ENCODE results near the gene TSEN54. TPM values are rescaled to one million over a fixed set of nuclear protein-coding genes. Genes with fewer than 3 reads are reported as not detected.

Gene TSEN54
- total RNA-seq (2021; ENCODE audit: unreplicated experiment) (78.7 TPM), Bru-seq, nascent RNA (percentile 65 among the genes with signal in this experiment), BruChase-seq, experiment 1, labeled RNA remaining after a 2-hour chase (percentile 79 among the genes with signal in this experiment), BruChase-seq, experiment 2, labeled RNA remaining after a 6-hour chase (percentile 77 among the genes with signal in this experiment)
- polyA plus RNA-seq (2012; ENCODE audit: insufficient read length) = 50.8 TPM
- long read RNA-seq, transcript TSEN54-201 (11 exons, 1,944 nt) = major isoform, 68 of 191 reads
- long read RNA-seq, partial matches to known transcripts = 51 of 191 reads
- long read RNA-seq, other reads (novel, unspliced or antisense) = 69 of 191 reads

DNA sequence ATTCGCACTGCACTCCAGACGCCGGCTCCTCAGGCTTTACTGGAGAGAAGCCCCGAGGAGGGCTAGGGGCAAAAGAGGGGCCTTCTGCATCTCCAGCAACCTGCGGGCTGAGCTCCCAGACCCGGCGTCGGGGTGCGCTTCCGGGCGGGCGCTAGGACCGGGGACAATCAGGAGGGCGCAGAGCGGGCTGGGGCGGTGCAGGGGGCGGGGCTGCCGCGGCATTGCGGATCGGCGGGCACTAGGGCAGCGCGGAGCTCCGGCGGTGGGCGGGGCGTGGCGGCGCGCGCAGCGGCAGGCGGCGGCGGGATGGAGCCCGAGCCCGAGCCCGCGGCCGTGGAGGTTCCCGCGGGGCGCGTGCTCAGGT, at the start of gene TSEN54:
TSS of gene TSEN54 (plus strand) at position 274 of the 364 bp plus-strand sequence. CDS start at position 307, 33 bp downstream.
- Histone ChIP-seq H3K27ac (ENCODE audit: low read length) (peak within 1 kb of the TSS; percentile 80), H3K36me3 (ENCODE audit: control insufficient read depth, insufficient read depth, low read length) (peaks cover 12% of the 10 kb centered on the region; the same call in 1 of the 2 replicates), H3K4me1 (ENCODE audit: control insufficient read depth, insufficient read depth, low read length) (peaks cover 38% of the 10 kb centered on the region), H3K4me3 (ENCODE audit: low read depth in 2 of 2, low read length in 2 of 2) (peak within 1 kb of the TSS; percentile 82), H3K27me3 (ENCODE audit: control insufficient read depth, insufficient read depth, low read length) (no peaks in the 10 kb centered on the region), H3K9me3 (ENCODE audit: control insufficient read depth, insufficient read depth, low read depth, low read length) (no peaks in the 10 kb centered on the region)
- ATAC-seq (peak; percentile 91), DNase-seq (ENCODE audit: low read depth, low spot score) (peak; percentile 30)
- POLR2A ChIA-PET = no interaction called here
- BruUV-seq (replicated peaks) = no TSS peak
- CTCF ChIA-PET = interaction anchor here (0.7 to 2.0 kb wide), 6 partner anchors 8 to 89 kb away, joined by 3 to 12 read pairs (median 6); partner anchors contain the start of gene LLGL2
- in situ Hi-C loops (cut with HindIII; ENCODE audit: low pct_unique_long_range_greater_than_20kb, low sequenced_read_pairs) = no loop called here
- intact Hi-C loops (cut with micrococcal nuclease; ENCODE audit: unreplicated experiment) = no loop called here
- no peak for TF ChIP-seq POLR2AphosphoS5 (IDR thresholded peaks at IDR 0.05; ENCODE audit: low read depth, low read length)
- TF ChIP-seq, protein P1, sequence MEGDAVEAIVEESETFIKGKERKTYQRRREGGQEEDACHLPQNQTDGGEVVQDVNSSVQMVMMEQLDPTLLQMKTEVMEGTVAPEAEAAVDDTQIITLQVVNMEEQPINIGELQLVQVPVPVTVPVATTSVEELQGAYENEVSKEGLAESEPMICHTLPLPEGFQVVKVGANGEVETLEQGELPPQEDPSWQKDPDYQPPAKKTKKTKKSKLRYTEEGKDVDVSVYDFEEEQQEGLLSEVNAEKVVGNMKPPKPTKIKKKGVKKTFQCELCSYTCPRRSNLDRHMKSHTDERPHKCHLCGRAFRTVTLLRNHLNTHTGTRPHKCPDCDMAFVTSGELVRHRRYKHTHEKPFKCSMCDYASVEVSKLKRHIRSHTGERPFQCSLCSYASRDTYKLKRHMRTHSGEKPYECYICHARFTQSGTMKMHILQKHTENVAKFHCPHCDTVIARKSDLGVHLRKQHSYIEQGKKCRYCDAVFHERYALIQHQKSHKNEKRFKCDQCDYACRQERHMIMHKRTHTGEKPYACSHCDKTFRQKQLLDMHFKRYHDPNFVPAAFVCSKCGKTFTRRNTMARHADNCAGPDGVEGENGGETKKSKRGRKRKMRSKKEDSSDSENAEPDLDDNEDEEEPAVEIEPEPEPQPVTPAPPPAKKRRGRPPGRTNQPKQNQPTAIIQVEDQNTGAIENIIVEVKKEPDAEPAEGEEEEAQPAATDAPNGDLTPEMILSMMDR (IDR thresholded peaks at IDR 0.05) = no peak
- TF ChIP-seq SIN3A (IDR thresholded peaks at IDR 0.05; ENCODE audit: borderline replicate concordance, insufficient read depth, low read depth, low read length) = peak; percentile 88; the same call in 1 of the 2 replicates

DNA sequence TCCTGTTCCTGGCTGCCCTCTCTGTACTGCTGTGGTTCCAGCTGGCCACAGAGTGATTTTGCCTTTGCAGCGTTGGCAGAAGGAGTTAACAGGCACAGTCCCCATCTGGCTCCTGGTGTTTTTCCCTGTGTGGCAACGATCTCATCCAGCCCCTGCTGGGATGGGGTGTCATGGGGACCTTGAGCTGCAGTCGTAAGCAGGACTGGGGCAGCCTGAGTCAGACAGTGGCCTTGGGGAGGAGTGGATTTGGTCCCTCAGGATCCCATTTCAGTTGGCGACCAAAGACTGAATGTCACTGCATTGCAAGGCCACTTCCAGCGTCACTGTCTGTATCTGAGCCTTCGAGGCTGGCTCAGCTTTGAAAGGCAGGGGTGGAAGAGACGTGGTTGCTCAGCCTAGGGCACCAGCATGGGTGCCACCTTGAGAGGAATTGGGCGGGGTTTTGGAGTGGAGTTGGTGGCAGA, 48.0 kb upstream of the TSEN54 start:
- CTCF ChIA-PET = no interaction called here

More for the DNA sequence above, 48.0 kb upstream of the TSEN54 start:
- intact Hi-C loops (cut with micrococcal nuclease; ENCODE audit: unreplicated experiment) = no loop called here
- in situ Hi-C loops (cut with HindIII; ENCODE audit: low pct_unique_long_range_greater_than_20kb, low sequenced_read_pairs) = no loop called here
- no TSS peak for BruUV-seq (replicated peaks)
- TF ChIP-seq POLR2AphosphoS5 (IDR thresholded peaks at IDR 0.05; ENCODE audit: low read depth, low read length) (no peak), SIN3A (IDR thresholded peaks at IDR 0.05; ENCODE audit: borderline replicate concordance, insufficient read depth, low read depth, low read length) (no peak), TCF7L2 (IDR thresholded peaks at IDR 0.05; ENCODE audit: low read depth, low read length) (no peak)
- TF ChIP-seq, protein P1 (IDR thresholded peaks at IDR 0.05) = no peak
- TF ChIP-seq, protein P2, sequence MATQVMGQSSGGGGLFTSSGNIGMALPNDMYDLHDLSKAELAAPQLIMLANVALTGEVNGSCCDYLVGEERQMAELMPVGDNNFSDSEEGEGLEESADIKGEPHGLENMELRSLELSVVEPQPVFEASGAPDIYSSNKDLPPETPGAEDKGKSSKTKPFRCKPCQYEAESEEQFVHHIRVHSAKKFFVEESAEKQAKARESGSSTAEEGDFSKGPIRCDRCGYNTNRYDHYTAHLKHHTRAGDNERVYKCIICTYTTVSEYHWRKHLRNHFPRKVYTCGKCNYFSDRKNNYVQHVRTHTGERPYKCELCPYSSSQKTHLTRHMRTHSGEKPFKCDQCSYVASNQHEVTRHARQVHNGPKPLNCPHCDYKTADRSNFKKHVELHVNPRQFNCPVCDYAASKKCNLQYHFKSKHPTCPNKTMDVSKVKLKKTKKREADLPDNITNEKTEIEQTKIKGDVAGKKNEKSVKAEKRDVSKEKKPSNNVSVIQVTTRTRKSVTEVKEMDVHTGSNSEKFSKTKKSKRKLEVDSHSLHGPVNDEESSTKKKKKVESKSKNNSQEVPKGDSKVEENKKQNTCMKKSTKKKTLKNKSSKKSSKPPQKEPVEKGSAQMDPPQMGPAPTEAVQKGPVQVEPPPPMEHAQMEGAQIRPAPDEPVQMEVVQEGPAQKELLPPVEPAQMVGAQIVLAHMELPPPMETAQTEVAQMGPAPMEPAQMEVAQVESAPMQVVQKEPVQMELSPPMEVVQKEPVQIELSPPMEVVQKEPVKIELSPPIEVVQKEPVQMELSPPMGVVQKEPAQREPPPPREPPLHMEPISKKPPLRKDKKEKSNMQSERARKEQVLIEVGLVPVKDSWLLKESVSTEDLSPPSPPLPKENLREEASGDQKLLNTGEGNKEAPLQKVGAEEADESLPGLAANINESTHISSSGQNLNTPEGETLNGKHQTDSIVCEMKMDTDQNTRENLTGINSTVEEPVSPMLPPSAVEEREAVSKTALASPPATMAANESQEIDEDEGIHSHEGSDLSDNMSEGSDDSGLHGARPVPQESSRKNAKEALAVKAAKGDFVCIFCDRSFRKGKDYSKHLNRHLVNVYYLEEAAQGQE (IDR thresholded peaks at IDR 0.05; ENCODE audit: insufficient read depth in 1 of 2, low read depth in 2 of 2, low read length in 1 of 2) = no peak
- no peak for DNase-seq (ENCODE audit: low read depth, low spot score)
- no peaks in the 10 kb centered on the region for H3K27me3 ChIP-seq (ENCODE audit: control insufficient read depth, insufficient read depth, low read length)
- no peaks in the 10 kb centered on the region for H3K4me1 ChIP-seq (ENCODE audit: control insufficient read depth, insufficient read depth, low read length)
- no peak overlapping the region for H3K27ac ChIP-seq (ENCODE audit: low read length)
- ATAC-seq = 0 out of 2 replicates have a peak, but pooled peaks have one; percentile 19
- no peaks in the 10 kb centered on the region for H3K36me3 ChIP-seq (ENCODE audit: control insufficient read depth, insufficient read depth, low read length)
- H3K9me3 ChIP-seq (ENCODE audit: control insufficient read depth, insufficient read depth, low read depth, low read length) = no peaks in the 10 kb centered on the region
- no peak overlapping the region for H3K4me3 ChIP-seq (ENCODE audit: low read depth in 2 of 2, low read length in 2 of 2)
- POLR2A ChIA-PET = interaction anchor here (0.5 kb wide), 1 partner anchor 140 kb away, joined by 3 read pairs; no protein-coding TSS in a partner anchor

All from Panc1 (cell line).